ENCODE data around the gene PITPNM2.

GRCh38 chr12:123148655-123149054 is 2.2 kb downstream of the PITPNM2 start:
- TF ChIP-seq CTCF (IDR thresholded peaks at IDR 0.05): no peak
- TF ChIP-seq POLR2A (IDR thresholded peaks at IDR 0.05; ENCODE audit: low read depth): no peak
- TF ChIP-seq EP300 (IDR thresholded peaks at IDR 0.05): no peak
- TF ChIP-seq POLR2AphosphoS5 (IDR thresholded peaks at IDR 0.05): no peak

Data from esophagus muscularis mucosa (tissue), 4 donors.